B cell (primary cell): ENCODE measurements around the gene ERVK3-1. TPM values are rescaled to one million over a fixed set of nuclear protein-coding genes. Genes with fewer than 3 reads are reported as not detected.

ENCODE experiments used
- ATAC-seq: fragments of 200-7000 bp; cut with Tn5 transposase; one replicate; pipeline ENCODE4 v1.10.0; 2021; ENCODE audit warnings: low read depth, mild to moderate bottlenecking, moderate number of reproducible peaks, moderate library complexity
- CTCF ChIA-PET: fragments of 350-600 bp; sonication (Branson Sonifier 250); formaldehyde crosslinking; loops from one replicate; lab custom pipeline; 2021; ENCODE audit warnings: antibody characterized with exemption, inconsistent platforms; lab: Charles Lee
- POLR2A ChIA-PET: fragments of 350-600 bp; sonication (Branson Sonifier 250); formaldehyde crosslinking; loops from one replicate; lab custom pipeline; 2021; ENCODE audit warnings: antibody characterized with exemption; lab: Charles Lee
- DNase-seq: peaks from one replicate; pipeline ENCODE4 v3.0.0; 2013
- H2AFZ ChIP-seq: 2 replicates; pipeline ENCODE4 v1.6.1; 2012; ENCODE audit warnings: mild to moderate bottlenecking, low read depth, low read length; ENCODE audit not compliant: insufficient read depth, poor library complexity, severe bottlenecking
- H3K27ac ChIP-seq, 2 donors: 1 replicate in 1 of 2; 2 replicates in 1 of 2; pipeline ENCODE4 v1.5.1; 2012 to 2013; ENCODE audit warnings: low read length in 2 of 2, mild to moderate bottlenecking in 2 of 2, moderate library complexity in 1 of 2
- H3K27me3 ChIP-seq, 4 experiments: fragments of 200-600 bp in 1 of 4; sonication (generic) in 1 of 4; replicated peaks in 1 of 4; 1 replicate in 2 of 4; 2 replicates in 2 of 4; pipeline versions ENCODE4 v1.6.1 to v1.7.0; 2013 to 2016; ENCODE audit warnings: low read length in 3 of 4, mild to moderate bottlenecking in 2 of 4, mixed read lengths in 1 of 4, moderate library complexity in 1 of 4; ENCODE audit not compliant: insufficient read depth in 4 of 4, control insufficient read depth in 3 of 4; ENCODE audit errors: control extremely low read depth in 1 of 4
- H3K36me3 ChIP-seq, 2 experiments: replicated peaks in 1 of 2; 1 replicate in 1 of 2; 2 replicates in 1 of 2; pipeline versions ENCODE4 v1.6.1 to v1.7.1; 2013; ENCODE audit warnings: low read length in 1 of 2; ENCODE audit not compliant: insufficient read depth in 2 of 2, control insufficient read depth in 1 of 2; ENCODE audit errors: control extremely low read depth in 1 of 2, extremely low read depth in 1 of 2
- H3K4me1 ChIP-seq, 2 donors: fragments of 200-600 bp in 1 of 2; sonication (generic) in 1 of 2; 1 replicate in 1 of 2; 2 replicates in 1 of 2; pipeline versions ENCODE4 v1.5.1 to v1.6.1; 2013 to 2017; ENCODE audit warnings: low read length in 2 of 2; ENCODE audit not compliant: control insufficient read depth in 2 of 2, insufficient read depth in 2 of 2
- H3K4me2 ChIP-seq: replicated peaks from 2 replicates; pipeline ENCODE3; 2012; ENCODE audit warnings: mild to moderate bottlenecking, low read depth, low read length; ENCODE audit not compliant: poor library complexity, severe bottlenecking
- H3K4me3 ChIP-seq, 5 experiments: fragments of 200-600 bp in 1 of 5; sonication (generic) in 1 of 5; 1 replicate in 3 of 5; 2 replicates in 2 of 5; pipeline versions ENCODE4 v1.5.1 to v1.7.0; 2011 to 2016; ENCODE audit warnings: low read length in 4 of 5, mild to moderate bottlenecking in 4 of 5, low read depth in 2 of 5, control low read depth in 1 of 5, moderate library complexity in 1 of 5; ENCODE audit not compliant: insufficient read depth in 1 of 5; ENCODE audit errors: control extremely low read depth in 1 of 5, extremely low read depth in 1 of 5
- H3K79me2 ChIP-seq: fragments of 200-600 bp; sonication (generic); one replicate; pipeline ENCODE4 v1.6.0; 2016; ENCODE audit warnings: low read length; ENCODE audit not compliant: control insufficient read depth, insufficient read depth
- H3K9ac ChIP-seq: fragments of 200-600 bp; sonication (generic); 2 replicates; pipeline ENCODE4 v1.6.1; 2017; ENCODE audit warnings: mild to moderate bottlenecking, low read length, moderate library complexity
- H3K9me3 ChIP-seq, 3 donors: one replicate each; pipeline versions ENCODE4 v1.6.1 to v1.7.1; 2013; ENCODE audit warnings: low read length in 2 of 3; ENCODE audit not compliant: control insufficient read depth in 2 of 3, insufficient read depth in 1 of 3; ENCODE audit errors: control extremely low read depth in 1 of 3
- H4K20me1 ChIP-seq: 2 replicates; pipeline ENCODE4 v1.6.0; 2012; ENCODE audit warnings: mild to moderate bottlenecking, low read length; ENCODE audit not compliant: insufficient read depth, control insufficient read depth, poor library complexity, severe bottlenecking
- H3K27ac Mint-ChIP-seq: one replicate; pipeline ENCODE4 v1.8.0; 2021; ENCODE audit warnings: mixed read lengths
- H3K27me3 Mint-ChIP-seq: one replicate; pipeline ENCODE4 v1.8.0; 2021; ENCODE audit warnings: mixed read lengths
- H3K4me1 Mint-ChIP-seq: one replicate; pipeline ENCODE4 v1.8.0; 2021; ENCODE audit warnings: mixed read lengths
- H3K4me3 Mint-ChIP-seq: one replicate; pipeline ENCODE4 v1.8.0; 2021; ENCODE audit warnings: mixed read lengths
- H3K9me3 Mint-ChIP-seq: one replicate; pipeline ENCODE4 v1.8.0; 2022; ENCODE audit warnings: mixed read lengths; ENCODE audit not compliant: insufficient read depth
- EZH2 ChIP-seq: IDR thresholded peaks from 2 replicates; pipeline ENCODE4 v1.6.1; 2012; ENCODE audit warnings: borderline replicate concordance, low read depth, mild to moderate bottlenecking, moderate library complexity, low read length; ENCODE audit not compliant: insufficient read depth, poor library complexity, severe bottlenecking
- WGBS: methylation state at CpG from one replicate; pipeline ENCODE4 v1.1.5; 2013; ENCODE audit warnings: missing lambda C conversion rate; ENCODE audit not compliant: insufficient coverage; 5-methylcytosine and 5-hydroxymethylcytosine counted together
- intact Hi-C: fragments of 100-400 bp; cut with micrococcal nuclease; formaldehyde crosslinking; loops from one replicate; pipeline ENCODE4 v1.10.0; 2022
- polyA plus RNA-seq: library from polyadenylated mRNA; depleted of rRNA; stranded (reverse); fragments of >200 nt; gene quantifications from 2 replicates; pipeline ENCODE4 v1.2.3, GENCODE V29; 2012
- total RNA-seq, 2 donors: library from RNA; stranded (reverse); fragments of 120-200 nt in 1 of 2; gene quantifications; 1 replicate in 1 of 2; 2 replicates in 1 of 2; pipeline versions ENCODE4 v1.2.3 to v1.2.4, GENCODE V29; 2013 to 2022
- TF ChIP-seq, protein P1 (sequence below): fragments of 200-600 bp; IDR thresholded peaks from one replicate; pipeline ENCODE4 v1.8.0; 2022; ENCODE audit warnings: antibody characterized with exemption, mild to moderate bottlenecking

ERVK3-1 gene
- total and polyA plus RNA-seq, 2 donors (not counting 1 experiment from before 2014, with no cell fraction given): 79.0 to 80.7 TPM

DNA sequence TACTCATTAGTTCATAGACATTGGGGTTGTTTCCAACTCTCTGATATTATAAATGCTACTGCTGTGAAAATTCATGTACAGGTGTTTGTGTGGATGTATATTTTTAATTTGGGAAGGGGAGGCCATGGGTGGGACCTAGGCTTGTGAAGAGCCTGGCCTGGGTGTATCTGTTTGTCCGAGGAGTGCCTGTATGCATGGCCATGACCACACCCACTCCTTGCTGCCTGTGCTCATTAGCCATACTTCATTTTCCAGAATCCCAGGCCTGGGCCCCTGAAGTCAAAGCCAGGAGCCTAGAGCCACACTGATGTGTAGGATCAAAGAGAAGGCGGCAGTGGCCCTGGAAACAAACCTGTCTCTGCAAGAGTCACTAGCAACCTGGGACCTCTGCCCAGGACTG is 10.4 kb downstream of the ERVK3-1 start:
- CTCF ChIA-PET: no interaction called here
- Histone ChIP-seq H3K4me2 (no peak overlapping the region), H3K27ac (no peak overlapping the region), H4K20me1 (peaks cover 11% of the 10 kb centered on the region), H3K79me2 (no peaks in the 10 kb centered on the region), H3K36me3 (peaks cover 1 to 39% of the 10 kb centered on the region in 2 experiments), H3K27me3 (no peaks in the 10 kb centered on the region), H3K9me3 (peaks cover 0 to 8% (median 0%) of the 10 kb centered on the region in 3 donors), H3K9ac (no peak overlapping the region), H2AFZ (no peak overlapping the region), H3K4me1 (no peaks in the 10 kb centered on the region), H3K4me3 (no peak overlapping the region)
- WGBS: 100% methylated on average over 1 of the region's 2 CpGs
- no peaks in the 10 kb centered on the region for H3K9me3 Mint-ChIP-seq
- POLR2A ChIA-PET: no interaction called here
- H3K27me3 Mint-ChIP-seq: no peaks in the 10 kb centered on the region
- DNase-seq (no peak), ATAC-seq (no peak)
- no peak overlapping the region for H3K27ac Mint-ChIP-seq
- no peak for TF ChIP-seq EZH2
- TF ChIP-seq, protein P1, sequence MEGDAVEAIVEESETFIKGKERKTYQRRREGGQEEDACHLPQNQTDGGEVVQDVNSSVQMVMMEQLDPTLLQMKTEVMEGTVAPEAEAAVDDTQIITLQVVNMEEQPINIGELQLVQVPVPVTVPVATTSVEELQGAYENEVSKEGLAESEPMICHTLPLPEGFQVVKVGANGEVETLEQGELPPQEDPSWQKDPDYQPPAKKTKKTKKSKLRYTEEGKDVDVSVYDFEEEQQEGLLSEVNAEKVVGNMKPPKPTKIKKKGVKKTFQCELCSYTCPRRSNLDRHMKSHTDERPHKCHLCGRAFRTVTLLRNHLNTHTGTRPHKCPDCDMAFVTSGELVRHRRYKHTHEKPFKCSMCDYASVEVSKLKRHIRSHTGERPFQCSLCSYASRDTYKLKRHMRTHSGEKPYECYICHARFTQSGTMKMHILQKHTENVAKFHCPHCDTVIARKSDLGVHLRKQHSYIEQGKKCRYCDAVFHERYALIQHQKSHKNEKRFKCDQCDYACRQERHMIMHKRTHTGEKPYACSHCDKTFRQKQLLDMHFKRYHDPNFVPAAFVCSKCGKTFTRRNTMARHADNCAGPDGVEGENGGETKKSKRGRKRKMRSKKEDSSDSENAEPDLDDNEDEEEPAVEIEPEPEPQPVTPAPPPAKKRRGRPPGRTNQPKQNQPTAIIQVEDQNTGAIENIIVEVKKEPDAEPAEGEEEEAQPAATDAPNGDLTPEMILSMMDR: no peak
- no peak overlapping the region for H3K4me3 Mint-ChIP-seq
- intact Hi-C loops: no loop called here
- H3K4me1 Mint-ChIP-seq: no peaks in the 10 kb centered on the region

DNA sequence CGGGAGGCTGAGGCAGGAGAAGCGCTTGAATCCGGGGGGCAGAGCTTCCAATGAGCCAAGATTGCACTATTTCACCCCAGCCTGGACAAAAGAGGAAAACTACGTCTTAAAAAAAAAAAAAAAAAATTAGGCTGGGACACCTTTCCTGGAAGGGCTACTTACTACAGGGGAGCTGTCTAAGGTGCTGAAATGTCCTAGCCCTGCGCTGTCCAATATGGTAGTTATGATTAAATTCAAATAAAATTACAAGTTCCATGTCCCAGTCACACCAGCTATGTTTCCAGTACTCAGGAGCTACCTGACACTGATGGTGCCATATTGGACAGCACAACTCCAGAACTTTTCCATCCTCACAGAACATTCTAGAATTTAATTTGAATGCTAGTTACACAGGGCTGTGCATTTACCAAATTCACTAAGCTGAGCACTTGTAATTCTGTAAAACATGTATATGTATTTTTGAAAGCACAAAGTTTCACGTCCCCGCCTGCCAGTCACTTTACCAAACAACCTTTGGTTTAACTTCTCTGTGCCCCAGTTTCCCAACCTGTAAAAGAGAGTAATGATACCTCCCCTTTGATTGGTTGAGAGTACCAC is 12.4 kb downstream of the ERVK3-1 start:
- H3K9me3 ChIP-seq: peaks cover 0 to 5% (median 0%) of the 10 kb centered on the region in 3 donors
- no peaks in the 10 kb centered on the region for H3K79me2 ChIP-seq
- peaks cover 1 to 32% of the 10 kb centered on the region in 2 experiments for H3K36me3 ChIP-seq
- no peak for ATAC-seq
- intact Hi-C loops: no loop called here
- H3K4me3 Mint-ChIP-seq: no peak overlapping the region
- no peaks in the 10 kb centered on the region for H3K4me1 ChIP-seq
- H3K4me2 ChIP-seq: no peak overlapping the region
- 88% methylated on average over 5 of the region's 7 CpGs for WGBS
- H3K4me1 Mint-ChIP-seq: no peaks in the 10 kb centered on the region
- CTCF ChIA-PET: no interaction called here
- H2AFZ ChIP-seq: no peak overlapping the region
- TF ChIP-seq, protein P1: no peak
- TF ChIP-seq EZH2: no peak
- no peak overlapping the region for H3K9ac ChIP-seq
- no peaks in the 10 kb centered on the region for H4K20me1 ChIP-seq
- H3K27ac Mint-ChIP-seq: no peak overlapping the region
- no peak overlapping the region for H3K27ac ChIP-seq
- H3K9me3 Mint-ChIP-seq: no peaks in the 10 kb centered on the region
- POLR2A ChIA-PET: no interaction called here
- H3K27me3 Mint-ChIP-seq: no peaks in the 10 kb centered on the region
- no peak overlapping the region for H3K4me3 ChIP-seq
- no peaks in the 10 kb centered on the region for H3K27me3 ChIP-seq
- DNase-seq: peak; percentile 34
